Pancreas (tissue), 10 donors: ENCODE measurements around the gene PTTG1IP. TPM values are rescaled to one million over a fixed set of nuclear protein-coding genes. Genes with fewer than 3 reads are reported as not detected.
"Not testable (repeated sequence)": the region's sequence is repeated elsewhere in the genome, so short reads cannot be mapped to it uniquely, and the experiment has no call there.

Source experiments
- ATAC-seq, 4 donors: fragments of 200-7000 bp; cut with Tn5 transposase; one replicate each; pipeline versions ENCODE4 v1.8.0 to v1.9.1; 2020; ENCODE audit warnings: mild to moderate bottlenecking in 4 of 4, moderate library complexity in 4 of 4
- DNase-seq, 6 donors: peaks; one replicate each; pipeline ENCODE4 v3.0.0-alpha.2; 2020
- FAIRE-seq: peaks from 2 replicates; lab custom pipeline; 2012; peaks lifted over from hg19 to GRCh38; lab: Jason Lieb, UNC
- H3K27ac ChIP-seq, 4 donors: fragments of 200-600 bp; sonication (generic); 1 replicate in 3 of 4; 2 replicates in 1 of 4; pipeline versions ENCODE4 v1.5.0 to v1.8.0; 2020
- H3K27me3 ChIP-seq, 4 donors: fragments of 200-600 bp; one replicate each; pipeline ENCODE4 v1.8.0; 2021
- H3K36me3 ChIP-seq, 3 donors: fragments of 200-600 bp; sonication (generic) in 1 of 3; one replicate each; pipeline versions ENCODE4 v1.5.0 to v1.8.0; 2020 to 2021
- H3K4me1 ChIP-seq, 3 donors: fragments of 200-600 bp; one replicate each; pipeline ENCODE4 v1.8.0; 2021
- H3K4me3 ChIP-seq, 4 donors: fragments of 200-600 bp; sonication (generic) in 2 of 4; one replicate each; pipeline versions ENCODE4 v1.5.0 to v1.8.0; 2020 to 2021
- H3K9me3 ChIP-seq, 4 donors: fragments of 200-600 bp; one replicate each; pipeline ENCODE4 v1.8.0; 2021
- CTCF ChIP-seq, 4 donors: fragments of 200-600 bp; sonication (generic) in 3 of 4; IDR thresholded peaks; one replicate each; pipeline versions ENCODE4 v1.5.0 to v1.8.0; 2021; ENCODE audit warnings: antibody characterized with exemption in 4 of 4
- WGBS, 2 donors: extraction: QIAGEN DNeasy Blood & Tissue Kit; methylation state at CpG; one replicate each; pipeline ENCODE4 v1.1.7; 2013; 5-methylcytosine and 5-hydroxymethylcytosine counted together
- intact Hi-C, 3 donors: fragments of 100-400 bp; cut with DNase I; formaldehyde crosslinking; loops; one replicate each; pipeline versions ENCODE4 v1.11.1 to v1.14.2; 2022
- polyA plus RNA-seq, 2 donors: library from polyadenylated mRNA; stranded (reverse); fragments of 200-250 nt; gene quantifications; one replicate each; pipeline ENCODE4 v1.2.3, GENCODE V29; 2013
- total RNA-seq, 6 donors: library from RNA; stranded (reverse); fragmentation: NEBNext Ultra II Directional in 4 of 6; extraction: Animal tissue kit (Norgen Biotek cat#: 25700) in 4 of 6; gene quantifications; one replicate each; pipeline versions ENCODE4 v1.2.1 to v1.2.4, GENCODE V29; 2021 to 2023
- donor health status: healthy with polysubstance abuse.
- donor health status: DM: no; HTN: no; CAD: no; lungs with moderate emphysema.
- donor health status: DM: no; HTN: no; CAD: no.
- donor health status: control.
- donor health status: control.
- donor health status: Bipolar disorder and iron deficiency.
- donor health status: DM: yes; HTN: yes; CAD: no.
- donor health status: DM: no; HTN: no; CAD: no.
- donor health status: DM: no; HTN: no; CAD: no.
- donor health status: DM: yes; HTN: yes; CAD: no.

The PTTG1IP gene
- total and polyA plus RNA-seq, 8 donors, result 44.9 to 118 (median 60.6) TPM

DNA sequence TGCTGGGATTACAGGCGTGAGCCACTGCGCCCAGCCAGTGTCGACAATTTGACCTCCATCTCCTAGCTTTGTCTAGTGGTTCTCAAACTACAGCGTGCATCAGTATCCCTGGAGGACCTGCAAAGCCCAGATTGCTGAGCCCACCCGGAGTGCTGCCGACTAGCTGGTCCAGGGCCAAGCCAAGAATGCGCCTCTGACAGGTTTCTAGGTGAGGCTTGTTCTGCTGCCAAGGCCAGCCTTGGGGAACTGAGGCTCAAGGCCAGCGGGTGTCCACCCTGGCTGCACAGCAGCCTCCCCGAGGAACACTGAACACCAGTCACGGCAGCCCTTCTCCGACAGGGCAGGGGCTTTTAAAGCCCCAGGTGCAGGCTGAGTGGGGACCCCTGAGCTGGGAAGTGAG is 9.8 kb upstream of the PTTG1IP start:
- Histone ChIP-seq H3K4me1 (peaks cover 0 to 4% (median 4%) of the 10 kb centered on the region in 3 donors), H3K4me3 (no peak overlapping the region), H3K36me3 (no peaks in the 10 kb centered on the region), H3K27ac (no peak overlapping the region), H3K27me3 (no peaks in the 10 kb centered on the region), H3K9me3 (no peaks in the 10 kb centered on the region)
- FAIRE-seq (no peak), DNase-seq (peak in 2 of 6 donors; percentile 40 to 55), ATAC-seq (no peak)
- whole genome bisulfite sequencing, 2 donors, result 65 to 71% methylated on average over 11 of the region's 11 CpGs
- intact Hi-C loops, result no loop called here
- TF ChIP-seq CTCF (IDR thresholded peaks at IDR 0.05), result no peak

DNA sequence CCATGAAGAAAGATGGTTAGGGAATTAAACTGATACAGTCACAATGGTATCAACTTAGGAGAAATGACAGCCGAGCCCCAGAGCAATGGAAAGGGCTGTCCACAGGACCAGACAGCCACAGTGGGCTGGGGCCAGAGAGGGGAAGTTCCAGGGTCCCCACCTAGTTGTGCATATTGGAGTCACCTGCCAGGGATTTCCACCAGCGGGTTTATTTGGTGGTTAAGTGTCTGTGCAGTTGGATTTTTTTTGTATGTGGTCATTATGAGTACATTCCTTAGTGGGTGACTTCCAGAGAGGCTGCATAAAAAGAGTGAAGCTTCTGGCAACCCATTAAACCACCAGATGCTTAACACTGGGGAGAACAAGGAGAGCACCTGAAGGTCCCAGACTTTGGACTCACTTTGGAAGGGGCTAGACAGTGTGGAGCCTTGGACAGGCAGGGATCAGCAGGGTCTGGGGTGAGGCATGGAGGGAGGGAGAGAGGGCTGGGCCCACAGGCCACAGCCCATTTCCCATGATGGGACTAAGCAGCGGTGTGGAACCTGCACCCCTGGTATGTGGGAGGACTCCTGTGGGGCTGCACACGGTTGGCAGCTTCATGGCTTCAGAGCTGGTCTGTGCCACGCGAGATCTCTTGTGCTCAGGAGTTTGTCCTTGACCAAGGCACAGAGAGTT is 7.8 kb upstream of the PTTG1IP start:
- peak in 2 of 6 donors; percentile 33 to 43 for DNase-seq
- ATAC-seq, result peak in 3 of 4 donors; percentile 10 to 39 (median 11)
- no peak overlapping the region for H3K4me3 ChIP-seq

GRCh38 chr21:44880405-44881197 is 7.1 kb upstream of the PTTG1IP start:
- peaks cover 0 to 4% (median 4%) of the 10 kb centered on the region in 3 donors for H3K4me1 ChIP-seq
- H3K4me3 ChIP-seq, result no peak overlapping the region
- H3K27me3 ChIP-seq, result no peaks in the 10 kb centered on the region
- H3K9me3 ChIP-seq, result no peaks in the 10 kb centered on the region
- peak overlapping the region in 2 of 4 donors; percentile 37 to 46 for H3K27ac ChIP-seq
- no peak for TF ChIP-seq CTCF (IDR thresholded peaks at IDR 0.05)
- FAIRE-seq (no peak), ATAC-seq (peak in 3 of 4 donors; percentile 22 to 60 (median 28)), DNase-seq (no peak)
- intact Hi-C loops, result no loop called here
- 35 to 47% methylated on average over 8 of the region's 8 CpGs for WGBS, 2 donors
- no peaks in the 10 kb centered on the region for H3K36me3 ChIP-seq

More for the DNA sequence above, 7.8 kb upstream of the PTTG1IP start:
- no peak for FAIRE-seq
- WGBS, 2 donors, result 53 to 61% methylated on average over 6 of the region's 6 CpGs
- intact Hi-C loops, result no loop called here
- H3K36me3 ChIP-seq, result no peaks in the 10 kb centered on the region
- H3K9me3 ChIP-seq, result no peaks in the 10 kb centered on the region
- no peak for TF ChIP-seq CTCF (IDR thresholded peaks at IDR 0.05)
- H3K27me3 ChIP-seq, result no peaks in the 10 kb centered on the region
- H3K27ac ChIP-seq, result peak overlapping the region in 2 of 4 donors; percentile 37 to 46
- H3K4me1 ChIP-seq, result peaks cover 0 to 4% (median 4%) of the 10 kb centered on the region in 3 donors

- H3K4me1 ChIP-seq, H3K27me3 ChIP-seq, H3K36me3 ChIP-seq, FAIRE-seq, DNase-seq, H3K9me3 ChIP-seq, H3K4me3 ChIP-seq, intact Hi-C loops, ATAC-seq: not testable (repeated sequence)
- 85 to 89% methylated on average over 8 of the region's 8 CpGs for WGBS, 2 donors
- H3K27ac ChIP-seq, result peak overlapping the region in 1 of 4 donors; percentile 48
Observed at GRCh38 chr21:44879238-44879637, 5.7 kb upstream of the PTTG1IP start.

- 44 to 55% methylated on average over 13 of the region's 13 CpGs for WGBS, 2 donors
- Histone ChIP-seq H3K27ac (peak overlapping the region in 1 of 4 donors; percentile 48), H3K4me1 (peaks cover 0 to 4% (median 4%) of the 10 kb centered on the region in 3 donors)
Observed at GRCh38 chr21:44878053-44878982, 4.8 kb upstream of the PTTG1IP start.

More at GRCh38 chr21:44878053-44878982, 4.8 kb upstream of the PTTG1IP start:
- intact Hi-C loops, result no loop called here
- no peaks in the 10 kb centered on the region for H3K36me3 ChIP-seq
- DNase-seq, result no peak
- no peak for FAIRE-seq
- no peak for TF ChIP-seq CTCF (IDR thresholded peaks at IDR 0.05)
- no peak overlapping the region for H3K4me3 ChIP-seq
- ATAC-seq, result no peak
- no peaks in the 10 kb centered on the region for H3K27me3 ChIP-seq
- no peaks in the 10 kb centered on the region for H3K9me3 ChIP-seq
